Activated CD4-positive, alpha-beta T cell treated with anti-CD3 and anti-CD28 coated beads, Interleukin-2, amount 50 U/mL, for 48 hours (primary cell): ENCODE results near the gene ANKRD42.
A peak's percentile ranks its signal among the peaks of the same experiment; 100 is the strongest.
"Not testable (repeated sequence)": the region's sequence is repeated elsewhere in the genome, so short reads cannot be mapped to it uniquely, and the experiment has no call there.

ENCODE experiments used
- DNase-seq, 2 experiments: peaks; one replicate each; pipeline ENCODE4 v3.0.0-alpha.2; 2020

Gene ANKRD42

GRCh38 chr11:83249972-83250593 lies 56.6 kb downstream of the ANKRD42 start:
- no peak for DNase-seq

GRCh38 chr11:83252266-83252665 lies 58.8 kb downstream of the ANKRD42 start:
- DNase-seq: no peak

- DNase-seq: no peak
Measured at GRCh38 chr11:83252941-83253340, 59.4 kb downstream of the ANKRD42 start.

- no peak for DNase-seq
Measured at GRCh38 chr11:83255366-83255765, 61.9 kb downstream of the ANKRD42 start.

- no peak for DNase-seq
Measured at GRCh38 chr11:83256602-83257340, 63.3 kb downstream of the ANKRD42 start.

GRCh38 chr11:83257761-83258168 lies 64.3 kb downstream of the ANKRD42 start:
- DNase-seq: no peak

- no peak for DNase-seq
Measured at GRCh38 chr11:83259559-83259958, 66.0 kb downstream of the ANKRD42 start.

GRCh38 chr11:83265331-83265730 lies 71.8 kb downstream of the ANKRD42 start:
- no peak for DNase-seq

- DNase-seq: not testable (repeated sequence)
Measured at GRCh38 chr11:83269080-83269479, 75.6 kb downstream of the ANKRD42 start.

- not testable (repeated sequence) for DNase-seq
Measured at GRCh38 chr11:83271734-83272133, 78.2 kb downstream of the ANKRD42 start.

- DNase-seq: no peak
Measured at GRCh38 chr11:83272627-83273026, 79.1 kb downstream of the ANKRD42 start.

- no peak for DNase-seq
Measured at GRCh38 chr11:83275888-83276641, 82.6 kb downstream of the ANKRD42 start.

GRCh38 chr11:83278351-83278750 lies 84.8 kb downstream of the ANKRD42 start:
- no peak for DNase-seq

GRCh38 chr11:83280256-83280655 lies 86.7 kb downstream of the ANKRD42 start:
- DNase-seq: no peak

GRCh38 chr11:83282084-83282716 lies 88.7 kb downstream of the ANKRD42 start:
- DNase-seq: no peak

GRCh38 chr11:83284501-83285150 lies 91.1 kb downstream of the ANKRD42 start:
- no peak for DNase-seq

GRCh38 chr11:83285151-83285770 lies 91.7 kb downstream of the ANKRD42 start:
- DNase-seq: no peak

GRCh38 chr11:83285771-83286528 lies 92.4 kb downstream of the ANKRD42 start, which contains the start of gene CCDC90B:
Gene CCDC90B (minus strand): TSS chr11:83286367. CDS start chr11:83285972, 395 bp downstream.
- peak; percentile 90 to 93 for DNase-seq

- DNase-seq: no peak
Measured at GRCh38 chr11:83287631-83288030, 94.1 kb downstream of the ANKRD42 start.

- DNase-seq: peak in 1 of 2 experiments; percentile 18
Measured at GRCh38 chr11:83292709-83293456, 99.4 kb downstream of the ANKRD42 start.

- DNase-seq: no peak
Measured at GRCh38 chr11:83293457-83293774, 99.9 kb downstream of the ANKRD42 start.
